Panc1 (cell line): ENCODE measurements around the gene KRTAP5-2. TPM values are rescaled to one million over a fixed set of nuclear protein-coding genes. Genes with fewer than 3 reads are reported as not detected.

ENCODE experiments used
- ATAC-seq: fragments of 200-7000 bp; cut with Tn5 transposase; 2 replicates; pipeline ENCODE4 v1.9.1; 2020; ENCODE audit warnings: mild to moderate bottlenecking, moderate library complexity
- BruUV-seq: library from RNA; stranded (reverse); fragments of 400-500 nt; replicated peaks from 2 replicates; lab custom pipeline; 2021; lab: Mats Ljungman, UMichigan
- CTCF ChIA-PET: fragments of 300-600 bp; sonication (Branson Sonifier 250); formaldehyde crosslinking; loops from one replicate; lab custom pipeline; 2022; ENCODE audit warnings: antibody characterized with exemption; lab: Charles Lee
- POLR2A ChIA-PET: fragments of 300-600 bp; sonication (Branson Sonifier 250); formaldehyde crosslinking; loops from one replicate; lab custom pipeline; 2022; ENCODE audit warnings: antibody characterized with exemption; lab: Charles Lee
- DNase-seq: peaks from one replicate; pipeline ENCODE4 v3.0.0-alpha.2; 2010; ENCODE audit warnings: low read depth, low spot score
- H3K27ac ChIP-seq: 2 replicates; pipeline ENCODE4 v1.5.1; 2011; ENCODE audit warnings: mild to moderate bottlenecking, low read length, inconsistent platforms
- H3K27me3 ChIP-seq: fragments of 200-500 bp; sonication (Bioruptor generic); 2 replicates; pipeline ENCODE4 v1.6.0; 2014; ENCODE audit warnings: low read length, inconsistent platforms; ENCODE audit not compliant: control insufficient read depth, insufficient read depth
- H3K36me3 ChIP-seq: fragments of 200-500 bp; sonication (Bioruptor generic); 2 replicates; pipeline ENCODE4 v1.5.1; 2014; ENCODE audit warnings: inconsistent platforms, mild to moderate bottlenecking, low read length, moderate library complexity; ENCODE audit not compliant: control insufficient read depth, insufficient read depth
- H3K4me1 ChIP-seq: 2 replicates; pipeline ENCODE4 v1.5.1; 2011; ENCODE audit warnings: inconsistent platforms, mild to moderate bottlenecking, low read length, moderate library complexity; ENCODE audit not compliant: control insufficient read depth, insufficient read depth
- H3K4me3 ChIP-seq, 2 experiments: 2 replicates each; pipeline ENCODE4 v1.5.1; 2011 to 2012; ENCODE audit warnings: low read depth in 2 of 2, low read length in 2 of 2, mild to moderate bottlenecking in 2 of 2, inconsistent platforms in 1 of 2, moderate library complexity in 1 of 2
- H3K9me3 ChIP-seq: fragments of 200-500 bp; sonication (Bioruptor generic); 2 replicates; pipeline ENCODE4 v1.5.1; 2014; ENCODE audit warnings: low read depth, mild to moderate bottlenecking, inconsistent platforms, low read length, moderate library complexity; ENCODE audit not compliant: control insufficient read depth, insufficient read depth
- CTCF ChIP-seq: fragments of 450-650 bp; IDR thresholded peaks from 2 replicates; pipeline ENCODE4 v1.5.1; 2017; ENCODE audit warnings: mild to moderate bottlenecking
- POLR2AphosphoS5 ChIP-seq: IDR thresholded peaks from 2 replicates; pipeline ENCODE4 v1.6.1; 2012; ENCODE audit warnings: mild to moderate bottlenecking, low read depth, low read length, moderate library complexity
- REST ChIP-seq, 2 experiments: IDR thresholded peaks; 2 replicates each; pipeline ENCODE4 v1.6.1; 2011 to 2012; ENCODE audit warnings: low read depth in 2 of 2, control low read depth in 1 of 2, low read length in 1 of 2, mild to moderate bottlenecking in 1 of 2, moderate library complexity in 1 of 2; ENCODE audit not compliant: insufficient read depth in 1 of 2
- SIN3A ChIP-seq: IDR thresholded peaks from 2 replicates; pipeline ENCODE4 v1.6.1; 2012; ENCODE audit warnings: low read depth, mild to moderate bottlenecking, low read length, moderate library complexity, borderline replicate concordance; ENCODE audit not compliant: insufficient read depth
- TCF7L2 ChIP-seq: IDR thresholded peaks from 2 replicates; pipeline ENCODE4 v1.6.1; 2011; ENCODE audit warnings: mild to moderate bottlenecking, low read depth, low read length, inconsistent platforms
- in situ Hi-C: cut with HindIII; loops from 2 replicates; pipeline ENCODE4 v1.10.0; 2016; ENCODE audit warnings: low sequenced_read_pairs, low pct_unique_long_range_greater_than_20kb
- intact Hi-C: fragments of 100-400 bp; cut with micrococcal nuclease; formaldehyde crosslinking; loops from one replicate; pipeline ENCODE4 v1.10.0; 2022; ENCODE audit not compliant: unreplicated experiment
- total RNA-seq: library from RNA; stranded (reverse); gene quantifications from one replicate; pipeline ENCODE4 v1.2.1, GENCODE V29; 2021; ENCODE audit not compliant: unreplicated experiment

The KRTAP5-2 gene
- total RNA-seq, 1 experiment from 2014 or later: not detected

- DNase-seq: no peak
- intact Hi-C loops (no loop called here), in situ Hi-C loops (no loop called here)
- Histone ChIP-seq H3K36me3 (no peaks in the 10 kb centered on the region), H3K27me3 (peaks cover 3% of the 10 kb centered on the region), H3K4me3 (no peak overlapping the region), H3K4me1 (no peaks in the 10 kb centered on the region), H3K27ac (no peak overlapping the region), H3K9me3 (no peaks in the 10 kb centered on the region)
- ChIA-PET POLR2A (no interaction called here), CTCF (interaction anchor here (0.6 to 1.2 kb wide), 2 partner anchors 17 to 91 kb away, joined by 4 to 6 read pairs; no protein-coding TSS in a partner anchor)
- no TSS peak for BruUV-seq
- no peak for TF ChIP-seq POLR2AphosphoS5
- no peak for TF ChIP-seq TCF7L2
- no peak for TF ChIP-seq REST (IDR thresholded peaks at IDR 0.05; ENCODE audit: insufficient read depth in 1 of 2, low read depth in 2 of 2, low read length in 1 of 2)
- TF ChIP-seq CTCF: no peak
- no peak for TF ChIP-seq SIN3A
- no peak for ATAC-seq
Observed at GRCh38 chr11:1637628-1638027, 39.5 kb upstream of the KRTAP5-2 start.

- in situ Hi-C loops: no loop called here
- Histone ChIP-seq H3K27me3 (peaks cover 3% of the 10 kb centered on the region), H3K27ac (no peak overlapping the region), H3K9me3 (no peaks in the 10 kb centered on the region), H3K36me3 (no peaks in the 10 kb centered on the region), H3K4me1 (no peaks in the 10 kb centered on the region), H3K4me3 (no peak overlapping the region)
- CTCF ChIA-PET: interaction anchor here (0.7 to 1.2 kb wide), 2 partner anchors 90 to 192 kb away, joined by 3 to 4 read pairs; no protein-coding TSS in a partner anchor
- ATAC-seq (no peak), DNase-seq (no peak)
- no peak for TF ChIP-seq CTCF
- no peak for TF ChIP-seq TCF7L2
- no peak for TF ChIP-seq SIN3A
- no peak for TF ChIP-seq REST (IDR thresholded peaks at IDR 0.05; ENCODE audit: insufficient read depth in 1 of 2, low read depth in 2 of 2, low read length in 1 of 2)
- no peak for TF ChIP-seq POLR2AphosphoS5
- POLR2A ChIA-PET: no interaction called here
- no TSS peak for BruUV-seq
- intact Hi-C loops: no loop called here
Observed at GRCh38 chr11:1636291-1636950, 38.3 kb upstream of the KRTAP5-2 start.
